MCF 10A (cell line): Measurements from ENCODE around the gene RXFP1. TPM values are rescaled to one million over a fixed set of nuclear protein-coding genes. Genes with fewer than 3 reads are reported as not detected.

Experiments
- BruUV-seq: library from RNA; stranded (reverse); fragments of 400-500 nt; replicated peaks from 2 replicates; lab custom pipeline; 2021; lab: Mats Ljungman, UMichigan
- CTCF ChIA-PET: fragments of 300-600 bp; sonication (Branson Sonifier 250); formaldehyde crosslinking; extraction: SDS; loops from one replicate; lab custom pipeline; 2021; ENCODE audit warnings: antibody characterized with exemption, inconsistent platforms; lab: Yijun Ruan, JAX
- POLR2A ChIA-PET: fragments of 300-600, 350-650 bp; sonication (Branson Sonifier 250); formaldehyde crosslinking; extraction: SDS; loops from one replicate; lab custom pipeline; 2020; ENCODE audit warnings: antibody characterized with exemption, inconsistent platforms; lab: Yijun Ruan, JAX
- DNase-seq: peaks from one replicate; pipeline ENCODE4 v3.0.0-alpha.2; 2018; ENCODE audit not compliant: unreplicated experiment
- H3K27ac Mint-ChIP-seq: one replicate; pipeline ENCODE4 v1.8.0; 2022; ENCODE audit warnings: mild to moderate bottlenecking, low read depth, mixed read lengths; ENCODE audit not compliant: unreplicated experiment
- H3K27me3 Mint-ChIP-seq: one replicate; pipeline ENCODE4 v1.8.0; 2022; ENCODE audit warnings: mixed read lengths; ENCODE audit not compliant: insufficient read depth, unreplicated experiment
- H3K36me3 Mint-ChIP-seq: one replicate; pipeline ENCODE4 v1.8.0; 2022; ENCODE audit warnings: mild to moderate bottlenecking, moderate library complexity, mixed read lengths; ENCODE audit not compliant: insufficient read depth, unreplicated experiment
- H3K4me1 Mint-ChIP-seq: one replicate; pipeline ENCODE4 v1.8.0; 2022; ENCODE audit warnings: mixed read lengths; ENCODE audit not compliant: insufficient read depth, unreplicated experiment
- H3K4me3 Mint-ChIP-seq: one replicate; pipeline ENCODE4 v1.8.0; 2022; ENCODE audit warnings: mild to moderate bottlenecking, moderate library complexity, mixed read lengths; ENCODE audit not compliant: unreplicated experiment
- H3K9me3 Mint-ChIP-seq: one replicate; pipeline ENCODE4 v1.8.0; 2022; ENCODE audit warnings: mixed read lengths; ENCODE audit not compliant: unreplicated experiment
- CTCF ChIP-seq: fragments of 200-600 bp; IDR thresholded peaks from one replicate; pipeline ENCODE4 v1.8.0; 2022; ENCODE audit warnings: antibody characterized with exemption, mild to moderate bottlenecking; ENCODE audit not compliant: unreplicated experiment
- intact Hi-C: fragments of 100-400 bp; cut with micrococcal nuclease; formaldehyde crosslinking; loops from 2 replicates; pipeline ENCODE4 v1.14.1; 2022
- total RNA-seq: library from RNA; stranded (reverse); gene quantifications from 2 replicates; pipeline ENCODE4 v1.2.3, GENCODE V29; 2022

The RXFP1 gene
- total RNA-seq, 1 experiment from 2014 or later = 4.7 TPM

- no peak overlapping the region for H3K27ac Mint-ChIP-seq
- no peaks in the 10 kb centered on the region for H3K9me3 Mint-ChIP-seq
- no peaks in the 10 kb centered on the region for H3K36me3 Mint-ChIP-seq
- POLR2A ChIA-PET = no interaction called here
- no peak overlapping the region for H3K4me3 Mint-ChIP-seq
- intact Hi-C loops = no loop called here
- H3K27me3 Mint-ChIP-seq = no peaks in the 10 kb centered on the region
- no peak for DNase-seq
- CTCF ChIA-PET = no interaction called here
- peaks cover 7% of the 10 kb centered on the region for H3K4me1 Mint-ChIP-seq
- no peak for TF ChIP-seq CTCF
- no TSS peak for BruUV-seq
Observed at GRCh38 chr4:158530381-158530780, 8.7 kb downstream of the RXFP1 start.

GRCh38 chr4:158530898-158531297 lies 9.2 kb downstream of the RXFP1 start:
- H3K27me3 Mint-ChIP-seq = no peaks in the 10 kb centered on the region
- intact Hi-C loops = no loop called here
- no peak for DNase-seq
- ChIA-PET CTCF (no interaction called here), POLR2A (no interaction called here)
- H3K4me1 Mint-ChIP-seq = peaks cover 12% of the 10 kb centered on the region
- peak overlapping the region; percentile 63 for H3K27ac Mint-ChIP-seq
- H3K9me3 Mint-ChIP-seq = no peaks in the 10 kb centered on the region
- H3K4me3 Mint-ChIP-seq = no peak overlapping the region
- TF ChIP-seq CTCF = no peak
- BruUV-seq = no TSS peak
- H3K36me3 Mint-ChIP-seq = no peaks in the 10 kb centered on the region

DNA sequence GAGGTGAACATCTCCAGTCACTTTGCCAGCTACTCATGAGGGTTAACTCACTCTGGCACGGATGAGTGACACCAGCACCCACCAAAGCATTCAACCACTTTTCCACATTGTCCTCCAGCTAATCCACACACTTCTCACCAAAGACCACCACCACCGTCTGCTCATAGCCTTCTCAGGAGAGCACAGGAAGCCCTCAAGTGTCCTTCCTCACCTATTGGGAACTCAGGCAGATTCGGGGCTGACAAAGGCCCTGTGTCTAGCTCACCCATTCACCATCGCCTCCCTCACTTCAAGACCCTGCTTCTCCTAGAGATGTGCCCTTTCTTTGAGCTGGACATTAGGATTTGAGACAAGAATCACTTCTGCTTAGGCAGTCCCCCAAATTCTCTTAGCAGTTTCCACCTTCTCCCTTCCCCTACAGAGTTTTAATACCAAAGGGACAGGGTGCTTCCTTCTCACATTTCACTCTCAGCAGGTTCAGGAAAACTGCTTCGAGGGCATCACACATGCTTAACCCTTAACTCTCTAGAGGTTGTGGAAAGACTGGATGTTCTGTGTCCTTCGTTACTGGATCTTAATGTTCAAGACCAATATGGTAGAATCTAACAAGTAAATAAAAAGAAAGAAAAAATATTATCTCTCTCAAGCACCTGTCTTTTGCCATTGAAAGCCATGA lies 11.0 kb downstream of the RXFP1 start:
- Mint-ChIP-seq H3K27me3 (no peaks in the 10 kb centered on the region), H3K27ac (peak overlapping the region; percentile 68), H3K9me3 (no peaks in the 10 kb centered on the region), H3K4me1 (peaks cover 20% of the 10 kb centered on the region), H3K4me3 (no peak overlapping the region), H3K36me3 (no peaks in the 10 kb centered on the region)
- ChIA-PET POLR2A (no interaction called here), CTCF (no interaction called here)
- no peak for DNase-seq
- BruUV-seq = no TSS peak
- TF ChIP-seq CTCF = no peak
- intact Hi-C loops = no loop called here

DNA sequence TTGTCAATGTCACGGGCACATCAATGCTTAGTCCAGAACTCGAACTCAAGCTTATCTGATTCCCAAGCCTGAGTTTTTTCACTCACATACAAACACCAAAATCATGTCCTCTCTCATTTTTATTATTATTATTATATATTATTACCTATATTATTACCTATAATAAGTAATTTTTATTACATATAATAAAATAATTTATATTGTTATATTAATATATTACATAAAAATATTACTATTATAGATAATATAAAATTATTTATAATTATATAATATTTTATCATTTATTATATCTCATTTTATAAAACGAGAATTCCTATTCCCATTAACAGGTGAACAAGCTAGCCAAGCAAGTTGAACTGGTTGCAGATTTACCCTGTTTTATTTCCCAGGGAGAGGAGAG lies 13.0 kb downstream of the RXFP1 start:
- peaks cover 36% of the 10 kb centered on the region for H3K4me1 Mint-ChIP-seq
- no peak for TF ChIP-seq CTCF
- ChIA-PET CTCF (interaction anchor here (0.7 kb wide), 1 partner anchor 39 kb away, joined by 5 read pairs; no protein-coding TSS in a partner anchor), POLR2A (interaction anchor here (1.0 kb wide), 1 partner anchor 9 kb away, joined by 4 read pairs; no protein-coding TSS in a partner anchor)
- no peaks in the 10 kb centered on the region for H3K27me3 Mint-ChIP-seq
- no peak for DNase-seq
- BruUV-seq = no TSS peak
- no peak overlapping the region for H3K4me3 Mint-ChIP-seq
- H3K27ac Mint-ChIP-seq = peak overlapping the region; percentile 82
- no peaks in the 10 kb centered on the region for H3K36me3 Mint-ChIP-seq
- H3K9me3 Mint-ChIP-seq = no peaks in the 10 kb centered on the region
- intact Hi-C loops = no loop called here
